ENCODE measurements around the gene IL9.

DNA sequence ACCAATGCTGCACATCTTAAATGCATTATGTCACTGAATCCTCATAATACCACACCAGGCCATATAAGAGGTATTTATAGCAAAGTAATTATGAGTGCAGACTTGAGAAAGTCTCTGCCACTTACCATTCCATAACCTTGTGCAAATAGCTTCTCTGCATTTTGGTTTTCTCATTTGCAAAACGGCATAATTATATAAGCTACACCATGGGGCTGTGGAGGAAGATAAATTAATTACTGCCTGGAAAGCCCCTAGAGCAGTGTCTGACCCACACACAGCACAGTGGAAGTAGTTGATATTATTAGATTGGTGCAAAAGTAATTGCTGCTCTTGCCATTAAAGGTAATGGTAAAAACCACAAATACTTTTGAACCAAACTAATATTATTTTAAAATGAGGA lies 9.5 kb upstream of the IL9 start:
- TF ChIP-seq, protein P1, sequence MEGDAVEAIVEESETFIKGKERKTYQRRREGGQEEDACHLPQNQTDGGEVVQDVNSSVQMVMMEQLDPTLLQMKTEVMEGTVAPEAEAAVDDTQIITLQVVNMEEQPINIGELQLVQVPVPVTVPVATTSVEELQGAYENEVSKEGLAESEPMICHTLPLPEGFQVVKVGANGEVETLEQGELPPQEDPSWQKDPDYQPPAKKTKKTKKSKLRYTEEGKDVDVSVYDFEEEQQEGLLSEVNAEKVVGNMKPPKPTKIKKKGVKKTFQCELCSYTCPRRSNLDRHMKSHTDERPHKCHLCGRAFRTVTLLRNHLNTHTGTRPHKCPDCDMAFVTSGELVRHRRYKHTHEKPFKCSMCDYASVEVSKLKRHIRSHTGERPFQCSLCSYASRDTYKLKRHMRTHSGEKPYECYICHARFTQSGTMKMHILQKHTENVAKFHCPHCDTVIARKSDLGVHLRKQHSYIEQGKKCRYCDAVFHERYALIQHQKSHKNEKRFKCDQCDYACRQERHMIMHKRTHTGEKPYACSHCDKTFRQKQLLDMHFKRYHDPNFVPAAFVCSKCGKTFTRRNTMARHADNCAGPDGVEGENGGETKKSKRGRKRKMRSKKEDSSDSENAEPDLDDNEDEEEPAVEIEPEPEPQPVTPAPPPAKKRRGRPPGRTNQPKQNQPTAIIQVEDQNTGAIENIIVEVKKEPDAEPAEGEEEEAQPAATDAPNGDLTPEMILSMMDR (IDR thresholded peaks at IDR 0.05), result no peak
- TF ChIP-seq EZH2 (IDR thresholded peaks at IDR 0.05), result no peak

All from neural progenitor cell (in vitro differentiated cells).